ENCODE data around the gene PDE4C. TPM values are rescaled to one million over a fixed set of nuclear protein-coding genes. Genes with fewer than 3 reads are reported as not detected.

The PDE4C gene
- total RNA-seq: not detected

DNA sequence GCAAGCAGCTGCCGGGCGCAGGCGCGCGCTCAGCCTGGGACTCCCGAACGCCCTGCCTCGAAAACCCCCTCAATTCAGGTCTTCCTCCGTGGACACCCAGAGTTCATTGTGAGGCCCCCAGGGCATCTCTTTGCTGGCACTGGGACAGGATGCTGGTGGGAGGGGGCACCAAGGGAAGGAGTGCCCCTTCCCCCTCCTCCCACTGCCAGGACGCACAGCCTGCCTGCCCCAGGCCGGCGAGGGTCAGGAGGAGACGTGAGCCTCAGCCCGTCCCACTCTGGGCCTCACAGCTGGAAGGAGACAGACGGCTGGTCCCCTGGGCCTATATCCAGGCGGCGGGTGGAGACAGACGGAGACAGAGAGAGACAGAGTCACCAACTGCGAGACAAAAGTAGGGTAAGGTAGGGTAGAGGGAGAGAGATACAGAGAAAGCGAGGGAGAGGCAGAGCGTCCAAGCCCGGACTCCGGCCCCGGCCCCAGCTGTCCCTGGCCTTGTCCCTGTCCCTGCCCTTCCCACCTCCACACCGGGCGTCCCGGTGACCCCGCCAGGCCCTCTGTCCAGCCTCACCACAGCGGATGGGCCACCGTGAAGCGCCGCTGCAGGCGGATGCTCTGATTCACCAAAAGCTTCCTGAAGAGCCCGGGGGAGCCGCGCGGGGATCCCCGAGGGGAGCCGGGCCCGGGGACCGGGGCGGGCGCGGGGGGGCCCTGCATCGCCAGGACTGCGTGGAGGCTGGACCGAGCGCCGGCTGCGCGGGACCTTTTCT, at the start of gene PDE4C:
Gene PDE4C, minus strand, starts transcription at position 737 of the 767 bp plus-strand sequence. Its CDS starts 23 bp downstream, at position 714.
- Mint-ChIP-seq H3K9me3 (no peaks in the 10 kb centered on the region), H3K27me3 (peaks cover 87% of the 10 kb centered on the region), H3K36me3 (no peaks in the 10 kb centered on the region), H3K4me1 (peaks cover 18% of the 10 kb centered on the region), H3K4me3 (no peak within 1 kb of the TSS), H3K27ac (no peak within 1 kb of the TSS)
- DNase-seq: no peak

DNA sequence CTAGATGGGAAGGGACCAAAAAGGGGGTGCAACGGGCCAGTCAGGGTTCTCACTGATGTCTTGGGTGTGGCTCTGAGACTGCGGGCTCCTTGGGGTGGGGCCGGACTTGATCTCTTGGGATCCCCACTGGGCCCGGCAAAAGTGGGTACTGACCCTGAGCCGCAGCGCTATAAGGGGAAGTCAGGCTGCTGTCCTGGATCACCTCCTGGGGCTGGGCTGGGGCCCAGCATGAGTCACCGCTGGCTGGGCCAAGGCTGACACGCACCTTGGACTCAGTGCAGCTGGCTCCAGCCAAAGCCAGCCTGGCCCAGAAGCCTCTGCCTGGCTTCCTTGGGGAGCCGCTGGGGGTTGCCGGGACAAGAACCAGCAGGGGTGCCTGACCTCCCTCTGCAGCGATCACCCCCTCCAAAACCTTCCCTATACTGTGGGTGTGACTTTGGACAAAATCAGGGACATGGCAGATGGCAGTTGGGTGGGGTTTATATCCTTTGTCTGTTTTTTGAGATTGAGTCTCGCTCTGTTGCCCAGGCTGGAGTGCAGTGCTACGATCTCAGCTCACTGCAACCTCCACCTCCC, 48.6 kb upstream of the PDE4C start:
- Mint-ChIP-seq H3K27ac (no peak overlapping the region), H3K4me1 (peaks cover 37% of the 10 kb centered on the region), H3K9me3 (no peaks in the 10 kb centered on the region), H3K27me3 (peaks cover 7% of the 10 kb centered on the region), H3K36me3 (peaks cover 30% of the 10 kb centered on the region), H3K4me3 (no peak overlapping the region)
- DNase-seq: peak; percentile 46

DNA sequence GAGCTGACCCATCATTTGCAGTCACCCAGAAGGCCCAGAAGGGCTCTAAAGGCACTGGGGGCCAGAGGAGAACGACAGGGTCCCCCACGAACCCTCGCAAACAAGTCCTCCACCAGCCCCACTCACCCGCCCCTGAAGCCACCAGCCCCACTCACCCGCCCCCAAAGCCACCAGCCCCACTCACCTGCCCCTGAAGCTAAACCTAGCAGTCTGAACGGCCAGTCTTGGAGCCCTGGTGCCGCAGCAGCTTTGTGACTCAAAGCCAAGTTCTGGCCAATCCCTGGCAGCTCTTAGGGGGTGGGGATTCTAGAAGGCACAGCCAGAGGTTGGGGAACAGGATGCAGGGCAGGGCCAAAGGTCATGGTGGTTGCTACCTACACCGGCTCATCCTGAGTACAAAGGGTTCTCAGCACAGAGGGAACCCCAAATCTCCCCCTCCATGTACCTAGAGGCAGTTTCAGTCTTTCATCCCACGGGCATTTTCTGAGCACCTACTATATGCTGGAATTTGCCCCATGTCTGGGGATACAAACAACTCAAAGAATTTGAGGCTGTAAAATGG, 48.1 kb upstream of the PDE4C start, which contains the start of gene IQCN:
Gene IQCN, minus strand, starts transcription at position 234 of the 562 bp plus-strand sequence. CDS start 4,974 bp downstream, outside the sequence.
- Mint-ChIP-seq H3K27ac (peak within 1 kb of the TSS; percentile 34), H3K27me3 (peaks cover 2% of the 10 kb centered on the region), H3K36me3 (peaks cover 24% of the 10 kb centered on the region), H3K4me1 (peaks cover 32% of the 10 kb centered on the region), H3K9me3 (no peaks in the 10 kb centered on the region), H3K4me3 (peak within 1 kb of the TSS; percentile 25)
- DNase-seq: peak; percentile 62

DNA sequence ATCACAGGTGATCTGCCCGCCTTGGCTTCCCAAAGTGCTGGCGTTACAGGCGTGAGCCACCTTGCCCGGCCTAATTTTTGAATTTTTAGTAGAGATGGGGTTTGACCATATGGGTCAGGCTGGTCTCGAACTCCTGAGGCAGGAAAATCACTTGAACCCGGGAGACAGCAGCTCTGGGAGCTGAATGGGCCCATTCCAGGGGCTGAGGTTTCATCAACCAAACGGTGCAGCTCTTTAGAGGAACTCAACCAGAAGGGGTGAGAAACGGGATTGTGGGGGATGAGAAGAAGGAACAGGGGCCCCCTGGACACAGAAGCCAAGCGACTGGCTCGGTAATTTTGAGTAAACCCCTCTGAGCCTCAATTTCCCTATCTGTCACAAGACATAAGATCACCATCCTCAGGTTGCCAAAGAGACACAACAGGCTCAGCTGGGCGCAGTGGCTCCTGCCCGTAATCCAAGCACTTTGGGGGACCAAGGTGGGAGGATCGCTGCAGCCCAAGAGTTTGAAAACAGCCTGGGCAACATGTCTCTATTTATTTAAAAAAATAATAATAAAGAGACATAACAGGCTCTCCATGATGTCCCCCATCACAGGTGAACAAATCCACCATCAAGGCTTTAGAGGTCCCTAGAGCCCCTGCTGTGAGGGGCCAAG, 47.5 kb upstream of the PDE4C start:
- DNase-seq: no peak
- Mint-ChIP-seq H3K36me3 (peaks cover 18% of the 10 kb centered on the region), H3K4me1 (peaks cover 27% of the 10 kb centered on the region), H3K27ac (peak overlapping the region; percentile 34), H3K27me3 (no peaks in the 10 kb centered on the region), H3K4me3 (no peak overlapping the region), H3K9me3 (no peaks in the 10 kb centered on the region)

DNA sequence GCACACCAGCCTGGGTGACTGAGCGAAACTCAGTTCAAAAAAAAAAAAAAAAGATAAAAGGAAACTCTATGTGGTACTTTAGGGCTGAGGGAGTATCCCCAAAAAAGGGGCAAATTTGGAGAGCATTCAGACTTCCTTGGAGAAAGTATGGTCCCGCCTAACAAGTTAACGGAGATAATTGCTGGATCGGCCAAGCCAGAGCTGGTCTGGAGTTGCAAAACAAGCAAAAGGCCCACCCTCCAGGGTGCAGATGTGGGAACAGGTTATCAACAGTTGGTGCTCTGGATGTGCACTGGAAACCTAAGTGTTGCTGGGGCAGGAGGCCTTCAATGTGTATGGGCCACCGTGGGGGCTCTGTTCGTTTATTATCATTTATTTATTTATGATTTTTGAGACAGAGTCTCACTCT, 45.2 kb upstream of the PDE4C start:
- H3K36me3 Mint-ChIP-seq: peaks cover 4% of the 10 kb centered on the region

DNA sequence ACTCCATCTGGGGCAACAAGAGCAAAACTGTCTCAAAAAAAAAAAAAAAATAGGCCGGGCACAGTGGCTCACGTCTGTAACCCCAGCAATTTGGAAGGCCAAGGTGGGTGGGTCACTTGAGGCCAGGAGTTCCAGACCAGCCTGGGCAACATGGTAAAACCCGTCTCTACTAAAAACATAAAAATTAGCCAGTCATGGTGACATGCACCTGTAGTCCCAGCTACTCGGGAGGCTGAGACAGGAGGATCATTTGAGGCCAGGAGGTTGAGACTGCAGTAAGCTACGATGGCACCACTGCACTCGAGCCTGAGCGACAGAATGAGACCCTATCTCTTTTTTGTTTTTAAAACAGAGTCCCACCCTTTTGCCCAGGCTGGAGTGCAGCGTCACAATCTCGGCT, 44.1 kb upstream of the PDE4C start:
- Mint-ChIP-seq H3K4me1 (peaks cover 10% of the 10 kb centered on the region), H3K9me3 (no peaks in the 10 kb centered on the region), H3K36me3 (peaks cover under 1% of the 10 kb centered on the region), H3K27ac (no peak overlapping the region), H3K4me3 (no peak overlapping the region), H3K27me3 (no peaks in the 10 kb centered on the region)
- DNase-seq: no peak

More for the DNA sequence above, 45.2 kb upstream of the PDE4C start:
- no peak for DNase-seq
- Mint-ChIP-seq H3K4me3 (no peak overlapping the region), H3K9me3 (no peaks in the 10 kb centered on the region), H3K27ac (no peak overlapping the region), H3K4me1 (peaks cover 15% of the 10 kb centered on the region), H3K27me3 (no peaks in the 10 kb centered on the region)

DNA sequence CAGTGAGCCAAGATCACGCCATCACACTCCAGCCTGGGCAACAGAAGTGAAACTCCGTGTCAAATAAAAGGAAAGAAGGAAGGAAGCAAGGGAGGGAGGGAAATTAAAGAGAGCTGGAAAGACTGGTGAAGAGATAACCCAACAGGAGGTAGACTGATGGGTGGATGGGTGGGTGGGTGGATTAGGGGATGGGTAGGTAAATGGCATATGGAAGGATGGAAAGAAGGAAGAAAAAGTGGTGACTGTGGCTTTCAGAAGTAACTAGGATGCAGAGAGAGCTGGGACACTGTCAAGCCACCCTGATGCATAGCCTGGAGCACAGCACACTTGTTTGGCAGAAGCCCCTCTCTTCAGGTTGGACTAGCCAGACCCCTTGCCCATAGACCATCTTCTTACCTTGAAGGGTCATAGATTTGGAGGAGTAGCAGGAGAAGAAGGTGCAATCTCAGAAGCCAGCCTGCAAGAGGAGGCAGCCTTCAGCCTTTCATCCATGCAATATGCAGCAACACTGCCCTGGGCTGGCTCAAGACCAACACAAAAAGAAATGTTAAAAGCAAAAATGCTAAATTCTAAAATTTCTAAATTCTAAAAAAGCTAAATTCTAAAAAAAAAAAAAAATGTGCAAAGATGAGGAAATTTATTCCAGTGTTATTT, 43.0 kb upstream of the PDE4C start:
- H3K36me3 Mint-ChIP-seq: no peaks in the 10 kb centered on the region
- peaks cover 1% of the 10 kb centered on the region for H3K4me1 Mint-ChIP-seq
- H3K27me3 Mint-ChIP-seq: no peaks in the 10 kb centered on the region
- no peak overlapping the region for H3K27ac Mint-ChIP-seq
- H3K4me3 Mint-ChIP-seq: no peak overlapping the region
- DNase-seq: no peak
- no peaks in the 10 kb centered on the region for H3K9me3 Mint-ChIP-seq

DNA sequence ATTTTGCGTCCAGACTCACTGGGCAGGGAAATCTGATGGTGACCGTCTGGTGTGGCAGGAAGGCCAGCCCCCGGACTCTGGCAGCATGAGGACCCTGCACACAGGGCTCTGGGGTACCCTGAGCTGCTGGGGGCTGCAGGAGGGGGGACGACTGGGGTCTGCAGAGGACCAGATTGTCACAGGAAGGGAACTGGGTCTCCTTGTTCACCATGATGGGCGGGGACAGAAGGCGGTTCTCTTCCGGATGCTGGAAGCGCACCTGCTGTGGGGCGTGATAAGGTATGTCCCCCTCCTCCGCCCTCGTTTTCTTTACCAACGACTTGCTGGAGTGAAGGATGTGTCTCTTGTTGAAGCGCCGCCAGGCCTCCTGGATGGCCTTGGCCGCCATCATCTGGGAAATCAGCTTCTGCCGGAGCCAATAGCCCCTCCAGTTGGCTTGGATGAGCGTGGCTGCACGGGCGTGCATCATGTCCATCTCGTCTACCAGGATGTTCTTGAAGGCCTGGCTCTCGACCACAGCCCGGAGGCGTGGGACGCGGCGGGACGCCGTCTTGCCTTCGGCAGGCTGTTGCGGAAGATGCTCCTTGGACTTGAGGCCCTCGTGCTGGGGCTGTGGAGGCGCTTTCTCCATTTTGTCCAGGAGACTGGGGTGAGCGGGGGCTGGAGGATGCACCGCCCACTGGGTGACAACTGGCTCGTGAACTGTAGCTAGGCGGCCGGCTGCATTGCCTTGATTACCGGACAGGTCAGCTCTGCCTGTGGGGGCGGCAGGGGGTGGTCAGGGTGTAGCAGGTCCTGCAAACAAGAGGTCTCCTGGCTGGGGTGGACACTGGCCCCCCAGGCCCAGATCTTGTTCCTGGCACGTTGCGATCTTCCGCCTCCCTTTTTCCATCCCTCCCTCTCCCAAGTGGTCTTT, 40.8 kb upstream of the PDE4C start:
- H3K27me3 Mint-ChIP-seq: no peaks in the 10 kb centered on the region
- H3K4me3 Mint-ChIP-seq: no peak overlapping the region
- no peaks in the 10 kb centered on the region for H3K36me3 Mint-ChIP-seq
- no peak overlapping the region for H3K27ac Mint-ChIP-seq
- H3K9me3 Mint-ChIP-seq: no peaks in the 10 kb centered on the region
- peaks cover under 1% of the 10 kb centered on the region for H3K4me1 Mint-ChIP-seq
- no peak for DNase-seq

DNA sequence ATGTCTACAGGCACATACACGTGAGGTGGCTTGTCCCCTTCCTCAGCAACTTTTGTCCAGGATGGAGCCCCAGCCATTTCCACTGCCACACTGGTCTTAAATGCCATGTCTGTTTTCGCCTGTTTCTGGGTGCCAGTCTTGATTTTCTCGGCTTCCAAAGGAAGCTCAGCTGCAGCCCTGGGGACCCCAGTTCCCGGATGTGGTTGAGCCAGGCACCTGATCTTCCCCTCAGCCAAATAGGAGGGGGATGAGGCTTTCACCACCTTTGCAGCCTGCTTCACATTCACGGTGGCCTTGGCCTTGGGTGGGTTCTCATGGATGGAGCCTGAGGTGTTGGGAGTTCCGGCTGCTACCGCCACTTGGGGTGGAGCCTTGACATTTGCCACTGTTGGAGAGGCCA, 39.3 kb upstream of the PDE4C start:
- no peaks in the 10 kb centered on the region for H3K4me1 Mint-ChIP-seq
- H3K9me3 Mint-ChIP-seq: no peaks in the 10 kb centered on the region
- H3K36me3 Mint-ChIP-seq: no peaks in the 10 kb centered on the region
- no peak overlapping the region for H3K27ac Mint-ChIP-seq
- H3K27me3 Mint-ChIP-seq: no peaks in the 10 kb centered on the region
- H3K4me3 Mint-ChIP-seq: no peak overlapping the region
- no peak for DNase-seq

DNA sequence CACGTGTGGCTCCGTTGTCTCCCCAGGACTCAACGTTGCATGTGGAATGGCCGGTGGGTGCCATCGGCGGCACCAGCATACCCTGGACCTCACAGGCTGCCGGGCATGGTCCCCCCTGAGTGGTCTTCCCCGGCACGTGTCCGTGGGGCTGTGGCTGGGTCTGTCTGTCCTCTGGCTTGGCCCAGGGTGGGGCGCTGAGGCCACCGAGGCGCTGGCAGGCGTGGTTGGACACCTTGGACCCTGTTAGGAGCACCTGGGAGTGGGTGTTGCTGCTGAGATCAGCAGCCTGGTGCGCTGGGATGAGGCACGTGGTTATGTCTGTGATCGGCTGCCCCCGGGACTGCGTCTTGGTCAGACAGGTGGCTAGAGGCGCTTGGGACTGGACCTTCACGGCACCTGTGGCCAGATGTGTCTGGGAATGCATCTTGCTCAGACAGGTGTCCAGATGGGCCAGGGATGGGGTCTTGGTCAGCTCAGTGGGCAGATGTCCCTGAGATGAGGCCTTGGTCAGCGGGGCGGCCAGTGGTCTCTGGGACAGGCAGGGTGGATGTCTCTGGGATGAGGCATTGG, 38.8 kb upstream of the PDE4C start:
- no peak overlapping the region for H3K4me3 Mint-ChIP-seq
- H3K27me3 Mint-ChIP-seq: no peaks in the 10 kb centered on the region
- H3K4me1 Mint-ChIP-seq: no peaks in the 10 kb centered on the region
- DNase-seq: no peak
- H3K36me3 Mint-ChIP-seq: no peaks in the 10 kb centered on the region
- no peaks in the 10 kb centered on the region for H3K9me3 Mint-ChIP-seq
- no peak overlapping the region for H3K27ac Mint-ChIP-seq

DNA sequence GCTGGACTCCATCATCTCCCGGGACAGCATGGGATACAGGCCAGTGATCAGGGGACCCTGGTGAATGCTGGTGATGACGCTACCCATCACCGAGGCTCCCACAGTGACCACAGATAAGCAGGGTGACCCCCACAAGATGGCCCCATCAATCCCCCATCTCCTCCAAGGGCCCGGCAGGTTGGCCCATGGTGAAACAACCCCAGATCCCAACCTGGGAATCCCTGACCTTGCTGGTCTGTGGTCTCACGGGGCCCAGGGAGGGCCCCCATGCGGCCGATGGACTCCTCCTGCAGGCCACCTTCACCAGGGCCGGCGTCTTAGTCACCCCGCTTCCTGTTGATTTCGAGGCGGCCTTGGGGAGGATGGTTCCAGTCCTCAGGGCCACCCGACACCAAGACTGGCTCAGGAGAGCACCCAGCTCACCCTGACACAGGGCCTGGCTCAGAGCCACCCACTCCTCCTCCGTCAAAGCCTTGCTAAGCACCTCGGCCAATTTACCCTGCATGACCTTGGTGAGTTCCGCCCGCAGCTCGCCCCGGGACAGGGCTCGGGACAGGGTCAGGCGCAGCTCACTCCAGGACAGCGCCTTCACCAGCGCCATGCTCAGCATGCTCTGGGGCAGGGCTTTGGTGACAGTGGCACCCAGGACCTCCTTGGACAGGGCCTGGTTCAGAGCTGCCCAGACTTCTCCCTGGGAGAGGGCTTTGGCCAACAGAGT, 38.1 kb upstream of the PDE4C start:
- Mint-ChIP-seq H3K9me3 (no peaks in the 10 kb centered on the region), H3K36me3 (no peaks in the 10 kb centered on the region), H3K4me1 (no peaks in the 10 kb centered on the region), H3K27me3 (no peaks in the 10 kb centered on the region), H3K4me3 (no peak overlapping the region), H3K27ac (no peak overlapping the region)
- DNase-seq: no peak

DNA sequence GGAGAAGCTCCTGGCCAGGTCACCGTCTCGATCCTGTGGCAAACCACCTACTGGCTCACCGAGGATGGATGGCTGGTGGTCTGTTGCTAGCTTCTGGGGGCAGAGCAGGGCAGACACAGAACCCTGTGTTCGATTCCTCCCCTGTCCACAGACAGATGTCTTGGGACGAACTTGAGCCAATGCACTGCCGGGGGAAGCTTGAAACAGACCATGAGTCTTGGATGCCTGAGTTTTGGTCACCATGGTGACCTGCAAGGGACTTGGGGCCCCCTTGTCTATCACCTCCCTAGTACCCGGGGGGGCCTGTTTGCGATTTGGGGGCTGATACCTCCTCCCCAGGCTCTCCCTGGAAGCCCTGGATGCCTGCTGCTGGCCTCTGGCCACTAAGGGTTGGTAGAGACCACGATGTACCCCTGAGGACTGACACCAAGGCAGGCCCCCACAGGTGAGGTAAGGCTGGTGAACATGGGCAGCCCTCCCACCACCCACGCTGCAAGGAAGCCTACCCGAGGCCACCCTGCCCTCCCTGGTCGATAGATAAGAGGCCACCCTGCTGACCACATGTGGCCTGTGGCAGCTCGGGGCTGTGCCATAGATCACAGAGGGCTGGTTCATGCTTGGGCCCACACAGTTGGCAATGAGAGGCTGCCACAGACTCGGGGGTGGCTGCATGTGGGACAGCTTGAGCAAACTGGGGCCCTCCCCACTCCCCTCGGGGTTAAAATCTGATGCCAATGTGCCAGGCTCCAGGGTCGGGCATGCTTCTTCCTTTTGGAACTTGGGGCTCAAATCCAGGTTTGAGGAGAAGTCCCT, 37.3 kb upstream of the PDE4C start:
- no peak overlapping the region for H3K27ac Mint-ChIP-seq
- H3K4me1 Mint-ChIP-seq: no peaks in the 10 kb centered on the region
- no peak for DNase-seq
- no peaks in the 10 kb centered on the region for H3K27me3 Mint-ChIP-seq
- H3K36me3 Mint-ChIP-seq: no peaks in the 10 kb centered on the region
- H3K4me3 Mint-ChIP-seq: no peak overlapping the region
- no peaks in the 10 kb centered on the region for H3K9me3 Mint-ChIP-seq

DNA sequence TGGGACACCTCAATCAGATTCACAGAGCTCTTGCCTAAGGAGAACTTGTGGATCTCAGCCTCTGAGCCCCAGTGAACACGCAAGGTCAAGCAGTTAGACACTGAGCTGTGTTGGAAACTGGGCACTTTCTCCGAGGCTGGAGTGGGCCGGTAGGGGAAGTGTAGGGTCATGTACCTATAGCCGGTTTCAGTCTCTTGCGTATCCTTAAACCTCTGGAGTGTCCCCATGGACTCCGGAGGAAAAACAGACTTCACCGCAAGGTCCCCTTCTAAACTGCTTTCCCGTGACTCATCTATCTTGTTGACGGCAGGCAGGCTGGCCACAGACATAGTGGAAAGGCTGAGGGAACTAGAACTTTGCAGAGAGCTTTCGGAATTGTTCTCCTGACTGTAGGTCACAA, 36.7 kb upstream of the PDE4C start:
- no peak for DNase-seq
- Mint-ChIP-seq H3K36me3 (no peaks in the 10 kb centered on the region), H3K4me1 (no peaks in the 10 kb centered on the region), H3K9me3 (no peaks in the 10 kb centered on the region), H3K27me3 (no peaks in the 10 kb centered on the region), H3K27ac (no peak overlapping the region), H3K4me3 (no peak overlapping the region)

All from activated naive CD8-positive, alpha-beta T cell treated with anti-CD3 and anti-CD28 coated beads for 36 hours (primary cell).